ENCODE results near the gene BEGAIN. TPM values are rescaled to one million over a fixed set of nuclear protein-coding genes. Genes with fewer than 3 reads are reported as not detected.

The BEGAIN gene
- polyA plus RNA-seq, 2 of the 4 experiments (the other 2 are of a cell fraction): 1.4 to 3.7 TPM

GRCh38 chr14:100569734-100570286 is 17.4 kb downstream of the BEGAIN start:
- POLR2A ChIA-PET: no interaction called here
- Histone ChIP-seq H3K27ac (no peak overlapping the region), H3K4me1 (peaks cover 7% of the 10 kb centered on the region; the same call in 1 of the 3 replicates), H3K4me3 (no peak overlapping the region), H3K4me2 (no peak overlapping the region), H3K9me3 (no peaks in the 10 kb centered on the region)
- CTCF ChIA-PET: interaction anchor here (0.6 to 1.6 kb wide), 10 partner anchors 10 to 1115 kb away, joined by 3 to 6 read pairs (median 3); no protein-coding TSS in a partner anchor
- DNase-seq (ENCODE audit: low read depth in 1 of 2, low spot score in 1 of 2): no peak
- no peak for FAIRE-seq
- TF ChIP-seq EHF (CRISPR knock-in tag; IDR thresholded peaks at IDR 0.05): no peak
- TF ChIP-seq BHLHE40 (IDR thresholded peaks at IDR 0.05; ENCODE audit: low read depth, low read length): no peak
- TF ChIP-seq GATA3 (IDR thresholded peaks at IDR 0.05; ENCODE audit: borderline replicate concordance): no peak
- no peak for TF ChIP-seq EP300 (IDR thresholded peaks at IDR 0.05)
- no peak for TF ChIP-seq HOXA7 (CRISPR knock-in tag; IDR thresholded peaks at IDR 0.05)
- ATAC-seq: no peak
- 80% methylated on average over 11 of the region's 14 CpGs for WGBS (ENCODE audit: missing lambda C conversion rate)

GRCh38 chr14:100568998-100569733 is 18.1 kb downstream of the BEGAIN start:
- TF ChIP-seq EHMT2 (IDR thresholded peaks at IDR 0.05; ENCODE audit: low read depth) (no peak), HES2 (IDR thresholded peaks at IDR 0.05) (no peak), JUNB (IDR thresholded peaks at IDR 0.05) (no peak), HOXB13 (CRISPR knock-in tag; IDR thresholded peaks at IDR 0.05; ENCODE audit: low read depth) (no peak), POLR2A (IDR thresholded peaks at IDR 0.05; ENCODE audit: low read length) (no peak), TP53 (CRISPR knock-in tag; IDR thresholded peaks at IDR 0.05) (no peak), RNF2 (IDR thresholded peaks at IDR 0.05; ENCODE audit: borderline replicate concordance, low read depth) (no peak), MAZ (IDR thresholded peaks at IDR 0.05; ENCODE audit: borderline replicate concordance, low read depth, low read length) (no peak), NPAS2 (CRISPR knock-in tag; IDR thresholded peaks at IDR 0.05; ENCODE audit: borderline replicate concordance) (no peak), ZNF302 (CRISPR knock-in tag; IDR thresholded peaks at IDR 0.05) (no peak), PBX3 (IDR thresholded peaks at IDR 0.05) (no peak), PHF8 (IDR thresholded peaks at IDR 0.05; ENCODE audit: borderline replicate concordance, low read depth) (no peak), ZSCAN20 (CRISPR knock-in tag; IDR thresholded peaks at IDR 0.05) (no peak), MAFK (IDR thresholded peaks at IDR 0.05; ENCODE audit: partially characterized antibody) (no peak), JUN (IDR thresholded peaks at IDR 0.05) (no peak), CBX8 (IDR thresholded peaks at IDR 0.05) (no peak), REST (IDR thresholded peaks at IDR 0.05) (no peak), RCOR1 (IDR thresholded peaks at IDR 0.05; ENCODE audit: low read depth, low read length) (no peak)
- Histone ChIP-seq H3K4me1 (peaks cover 7% of the 10 kb centered on the region; the same call in 1 of the 3 replicates), H3K27ac (peak overlapping the region; percentile 41 to 83; a peak in 5 of 6 replicates), H3K9me3 (no peaks in the 10 kb centered on the region), H3K4me3 (peak overlapping the region; percentile 56), H3K4me2 (peak overlapping the region; percentile 98)
- CTCF ChIA-PET: interaction anchor here (0.6 to 1.6 kb wide), 11 partner anchors 8 to 1116 kb away, joined by 3 to 6 read pairs (median 3); no protein-coding TSS in a partner anchor
- ATAC-seq: peak in 1 of 2 experiments; percentile 8; a peak in 1 of 6 replicates
- no peak for DNase-seq (ENCODE audit: low read depth in 1 of 2, low spot score in 1 of 2)
- WGBS (ENCODE audit: missing lambda C conversion rate): 76% methylated on average over 17 of the region's 45 CpGs
- FAIRE-seq: no peak
- POLR2A ChIA-PET: no interaction called here

Data from A549 (cell line).